Measurements from ENCODE around the gene SMOC1. TPM values are rescaled to one million over a fixed set of nuclear protein-coding genes. Genes with fewer than 3 reads are reported as not detected.

The SMOC1 gene
- total RNA-seq, 1 donor from 2014 or later, result not detected

- Mint-ChIP-seq H3K4me1 (no peaks in the 10 kb centered on the region), H3K4me3 (no peak overlapping the region)
- intact Hi-C loops (cut with micrococcal nuclease), result no loop called here
These were observed 25.4 kb upstream of the SMOC1 start for GRCh38 chr14:69853774-69854173.

DNA sequence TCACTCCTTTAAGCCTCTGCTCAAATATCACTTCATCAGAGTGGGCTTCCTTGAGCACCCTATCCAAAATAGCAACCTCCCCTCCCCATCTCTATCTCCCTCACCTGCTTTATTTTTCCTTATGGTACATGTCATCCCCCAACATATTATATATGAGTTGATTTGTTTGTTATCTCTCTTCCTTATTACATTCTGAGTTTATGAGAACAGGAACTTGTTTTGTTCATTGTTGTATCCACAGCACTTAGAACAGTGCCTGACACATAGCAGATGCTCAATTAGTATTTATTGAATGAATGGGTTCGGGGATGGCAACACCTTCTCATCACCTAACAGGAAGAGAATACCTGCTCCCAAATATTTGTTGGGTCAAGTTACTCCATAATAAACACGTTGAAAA, 24.6 kb upstream of the SMOC1 start:
- Mint-ChIP-seq H3K4me3 (no peak overlapping the region), H3K9me3 (no peaks in the 10 kb centered on the region), H3K36me3 (ENCODE audit: low read depth) (no peaks in the 10 kb centered on the region), H3K27me3 (peaks cover 11% of the 10 kb centered on the region), H3K4me1 (no peaks in the 10 kb centered on the region), H3K27ac (no peak overlapping the region)
- DNase-seq, result no peak
- intact Hi-C loops (cut with micrococcal nuclease), result no loop called here

More at GRCh38 chr14:69853774-69854173, 25.4 kb upstream of the SMOC1 start:
- Mint-ChIP-seq H3K9me3 (no peaks in the 10 kb centered on the region), H3K27me3 (peaks cover 12% of the 10 kb centered on the region), H3K27ac (no peak overlapping the region), H3K36me3 (ENCODE audit: low read depth) (no peaks in the 10 kb centered on the region)
- no peak for DNase-seq

DNA sequence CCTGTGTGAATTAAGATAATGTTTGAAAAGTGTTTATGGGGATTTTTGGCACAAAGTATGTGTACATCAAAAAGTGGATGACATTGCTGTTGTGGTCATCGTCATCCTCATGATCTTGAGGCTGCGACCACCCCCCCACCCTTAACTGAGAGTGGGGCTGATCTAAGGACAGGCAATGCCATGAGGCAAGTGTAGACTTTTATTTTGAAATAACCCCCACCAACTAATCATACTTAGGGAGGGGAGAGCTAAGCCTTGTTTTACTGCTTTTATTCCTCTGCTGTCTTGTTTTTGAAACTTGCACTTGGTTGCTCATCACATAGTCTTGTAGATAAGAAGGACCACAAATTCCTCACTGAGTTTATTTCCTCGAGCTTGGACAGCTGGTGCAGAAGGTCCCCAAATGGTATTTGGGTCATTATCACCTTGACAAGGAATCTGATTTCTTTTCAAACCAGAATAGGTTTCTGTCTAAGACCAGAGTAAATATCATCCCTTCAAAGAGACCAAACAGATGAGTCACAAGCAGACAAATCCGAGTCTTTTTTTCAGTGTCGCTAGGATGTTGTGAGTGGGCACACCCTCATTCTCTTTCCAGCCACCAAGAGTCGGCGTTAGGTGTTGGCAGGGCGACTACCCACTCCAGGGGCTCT, 23.9 kb upstream of the SMOC1 start:
- H3K4me3 Mint-ChIP-seq, result no peak overlapping the region
- no peaks in the 10 kb centered on the region for H3K4me1 Mint-ChIP-seq
- H3K27me3 Mint-ChIP-seq, result peaks cover 9% of the 10 kb centered on the region
- intact Hi-C loops (cut with micrococcal nuclease), result no loop called here
- DNase-seq, result no peak
- no peak overlapping the region for H3K27ac Mint-ChIP-seq
- no peaks in the 10 kb centered on the region for H3K36me3 Mint-ChIP-seq (ENCODE audit: low read depth)
- H3K9me3 Mint-ChIP-seq, result no peaks in the 10 kb centered on the region

DNA sequence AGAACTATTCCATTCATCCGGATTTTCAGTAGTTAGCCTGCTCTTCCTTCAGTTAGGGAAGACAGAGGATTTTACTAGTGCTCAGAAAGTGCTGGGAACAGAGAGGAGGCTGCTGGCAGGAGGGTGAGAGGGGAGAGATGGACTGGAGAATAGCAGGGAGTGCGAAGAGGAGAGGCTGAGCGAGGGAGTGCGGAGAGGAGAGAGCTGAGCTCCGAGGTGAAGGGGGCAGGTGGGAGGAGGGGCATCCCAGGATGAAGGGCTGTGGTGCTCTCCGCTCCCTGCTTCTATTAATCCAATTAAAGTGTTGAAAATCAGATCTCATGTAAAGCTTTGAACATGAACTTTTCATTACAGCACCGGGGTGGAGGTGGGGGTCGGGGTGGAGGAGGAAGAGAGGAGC, 20.4 kb upstream of the SMOC1 start:
- H3K27me3 Mint-ChIP-seq, result peaks cover 11% of the 10 kb centered on the region
- no peaks in the 10 kb centered on the region for H3K9me3 Mint-ChIP-seq
- H3K36me3 Mint-ChIP-seq (ENCODE audit: low read depth), result no peaks in the 10 kb centered on the region
- H3K27ac Mint-ChIP-seq, result no peak overlapping the region
- intact Hi-C loops (cut with micrococcal nuclease), result no loop called here
- H3K4me3 Mint-ChIP-seq, result no peak overlapping the region
- no peaks in the 10 kb centered on the region for H3K4me1 Mint-ChIP-seq
- no peak for DNase-seq

- H3K4me1 Mint-ChIP-seq, result no peaks in the 10 kb centered on the region
- H3K27me3 Mint-ChIP-seq, result peaks cover 11% of the 10 kb centered on the region
- no peaks in the 10 kb centered on the region for H3K36me3 Mint-ChIP-seq (ENCODE audit: low read depth)
- no peak for DNase-seq
- H3K27ac Mint-ChIP-seq, result no peak overlapping the region
- no peak overlapping the region for H3K4me3 Mint-ChIP-seq
- peaks cover 5% of the 10 kb centered on the region for H3K9me3 Mint-ChIP-seq
- intact Hi-C loops (cut with micrococcal nuclease), result no loop called here
These were observed 19.6 kb upstream of the SMOC1 start for GRCh38 chr14:69859591-69859990.

DNA sequence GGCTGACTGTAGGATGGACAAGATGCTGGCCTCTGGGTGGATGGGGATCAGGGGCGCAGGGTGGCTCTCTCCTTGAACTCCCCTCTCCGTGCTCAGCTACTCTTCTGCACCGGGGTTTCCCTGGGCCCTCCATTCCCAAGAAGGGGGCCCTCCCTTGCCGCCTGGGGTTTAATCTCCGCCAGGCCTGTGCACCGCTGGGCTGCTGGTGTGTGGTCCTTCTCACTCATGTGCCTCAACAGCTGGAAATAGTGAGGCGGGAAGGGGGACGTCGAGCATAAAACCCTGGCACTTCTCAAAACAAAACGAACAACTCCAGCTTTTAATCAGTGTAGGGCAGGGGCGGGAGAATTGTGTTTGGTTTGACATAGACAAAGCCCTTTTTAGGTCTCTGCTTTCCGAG, 19.0 kb upstream of the SMOC1 start:
- H3K36me3 Mint-ChIP-seq (ENCODE audit: low read depth), result no peaks in the 10 kb centered on the region
- H3K4me1 Mint-ChIP-seq, result no peaks in the 10 kb centered on the region
- no peak for DNase-seq
- peaks cover 7% of the 10 kb centered on the region for H3K9me3 Mint-ChIP-seq
- intact Hi-C loops (cut with micrococcal nuclease), result no loop called here
- no peak overlapping the region for H3K27ac Mint-ChIP-seq
- no peak overlapping the region for H3K4me3 Mint-ChIP-seq
- H3K27me3 Mint-ChIP-seq, result peaks cover 11% of the 10 kb centered on the region

DNA sequence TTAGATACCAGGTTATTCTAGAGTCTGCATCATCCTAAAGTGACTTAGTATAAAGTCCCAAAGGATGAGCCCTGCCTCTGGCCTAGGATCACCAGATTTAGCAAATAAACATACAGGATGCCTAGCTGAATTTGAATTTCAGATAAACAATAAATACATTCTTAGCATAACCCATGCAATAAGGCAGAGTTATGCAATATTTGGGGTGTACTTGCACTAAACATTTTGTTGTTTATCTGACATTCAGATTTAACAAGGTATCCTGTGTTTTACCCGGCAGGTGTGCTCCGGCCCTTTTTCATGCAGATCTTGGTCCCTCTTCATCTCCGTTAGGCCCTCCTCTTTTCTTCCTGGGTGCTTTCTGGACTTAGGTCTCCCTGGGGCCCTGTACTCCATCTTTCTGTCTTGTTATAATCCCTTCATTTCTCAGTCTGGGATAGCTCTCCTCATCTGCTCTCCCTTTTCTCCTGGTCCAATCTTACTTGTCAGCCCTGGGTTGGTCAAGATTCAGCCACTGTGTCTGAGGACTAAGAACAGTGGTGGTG, 18.1 kb upstream of the SMOC1 start:
- peaks cover 9% of the 10 kb centered on the region for H3K27me3 Mint-ChIP-seq
- no peak for DNase-seq
- intact Hi-C loops (cut with micrococcal nuclease), result no loop called here
- H3K4me3 Mint-ChIP-seq, result no peak overlapping the region
- H3K4me1 Mint-ChIP-seq, result no peaks in the 10 kb centered on the region
- H3K9me3 Mint-ChIP-seq, result peaks cover 7% of the 10 kb centered on the region
- H3K27ac Mint-ChIP-seq, result no peak overlapping the region
- no peaks in the 10 kb centered on the region for H3K36me3 Mint-ChIP-seq (ENCODE audit: low read depth)

GRCh38 chr14:69863083-69863482, 16.1 kb upstream of the SMOC1 start:
- no peak for DNase-seq
- Mint-ChIP-seq H3K36me3 (ENCODE audit: low read depth) (no peaks in the 10 kb centered on the region), H3K27me3 (peaks cover 8% of the 10 kb centered on the region), H3K4me1 (no peaks in the 10 kb centered on the region), H3K27ac (no peak overlapping the region), H3K9me3 (peaks cover 7% of the 10 kb centered on the region), H3K4me3 (no peak overlapping the region)
- intact Hi-C loops (cut with micrococcal nuclease), result no loop called here

DNA sequence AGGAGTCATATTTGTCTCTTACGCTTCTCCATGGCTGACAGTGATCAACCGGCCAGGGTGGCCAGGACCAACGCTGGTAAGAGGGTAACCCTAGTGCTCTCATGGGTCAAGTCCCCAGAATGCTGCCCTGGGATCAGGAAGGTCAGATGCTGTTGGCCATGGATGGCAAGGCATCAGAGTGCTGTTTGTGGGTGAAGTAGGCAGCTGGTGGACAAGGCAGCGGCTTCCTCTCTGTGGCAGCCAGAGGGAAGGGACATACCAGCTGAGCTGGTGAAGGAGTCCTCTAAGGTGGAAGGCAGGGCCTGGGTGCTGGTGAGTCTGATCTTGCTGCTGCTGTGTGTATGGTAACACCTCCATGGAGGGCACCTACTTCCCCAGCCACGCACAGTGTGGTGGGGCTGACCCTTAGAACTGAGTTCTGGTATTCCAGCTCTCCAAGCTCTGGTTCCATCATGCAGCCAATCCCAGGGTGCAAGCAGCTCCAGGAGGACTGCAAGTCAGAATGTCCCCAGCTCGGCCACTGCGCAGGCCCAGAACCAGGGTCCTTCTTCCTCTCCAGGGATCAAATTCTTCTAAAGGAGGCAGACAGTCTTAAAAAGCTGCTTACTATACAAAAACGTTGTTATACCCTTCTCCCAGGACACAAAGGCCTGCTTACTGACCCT, 13.4 kb upstream of the SMOC1 start:
- intact Hi-C loops (cut with micrococcal nuclease), result no loop called here
- no peaks in the 10 kb centered on the region for H3K36me3 Mint-ChIP-seq (ENCODE audit: low read depth)
- H3K4me3 Mint-ChIP-seq, result no peak overlapping the region
- no peaks in the 10 kb centered on the region for H3K4me1 Mint-ChIP-seq
- H3K27ac Mint-ChIP-seq, result no peak overlapping the region
- no peak for DNase-seq
- H3K27me3 Mint-ChIP-seq, result peaks cover 11% of the 10 kb centered on the region
- peaks cover 7% of the 10 kb centered on the region for H3K9me3 Mint-ChIP-seq

DNA sequence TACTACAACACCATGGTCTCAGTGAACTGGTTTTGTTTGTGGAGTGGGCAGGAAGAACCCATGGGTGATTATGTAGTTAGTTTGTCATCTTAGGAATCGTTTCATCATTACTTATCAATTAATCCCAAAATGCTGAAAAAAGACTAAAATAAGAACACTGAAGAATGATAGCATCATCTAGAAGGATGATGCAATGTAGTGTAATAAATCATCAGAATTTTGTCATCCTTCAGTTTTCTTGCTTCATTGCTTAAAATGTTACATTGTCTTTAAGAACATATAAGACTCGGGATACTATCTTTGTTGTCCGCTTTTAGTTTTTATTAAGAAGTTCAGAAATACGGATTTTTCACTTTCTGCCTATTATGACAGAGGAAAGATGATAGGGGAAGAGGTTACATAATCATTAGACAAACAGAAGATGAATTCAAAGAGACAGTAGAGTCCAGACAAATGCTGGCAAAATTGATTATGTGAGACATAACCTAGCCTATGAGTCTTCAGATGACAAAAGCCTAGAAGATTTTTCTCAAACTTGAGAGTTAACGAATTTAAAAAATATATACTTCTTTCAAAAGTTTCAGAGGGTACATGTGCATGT, 10.8 kb upstream of the SMOC1 start:
- intact Hi-C loops (cut with micrococcal nuclease), result no loop called here
- Mint-ChIP-seq H3K27me3 (peaks cover 10% of the 10 kb centered on the region), H3K4me3 (no peak overlapping the region), H3K36me3 (ENCODE audit: low read depth) (no peaks in the 10 kb centered on the region), H3K4me1 (no peaks in the 10 kb centered on the region), H3K9me3 (peaks cover 7% of the 10 kb centered on the region), H3K27ac (no peak overlapping the region)
- no peak for DNase-seq

DNA sequence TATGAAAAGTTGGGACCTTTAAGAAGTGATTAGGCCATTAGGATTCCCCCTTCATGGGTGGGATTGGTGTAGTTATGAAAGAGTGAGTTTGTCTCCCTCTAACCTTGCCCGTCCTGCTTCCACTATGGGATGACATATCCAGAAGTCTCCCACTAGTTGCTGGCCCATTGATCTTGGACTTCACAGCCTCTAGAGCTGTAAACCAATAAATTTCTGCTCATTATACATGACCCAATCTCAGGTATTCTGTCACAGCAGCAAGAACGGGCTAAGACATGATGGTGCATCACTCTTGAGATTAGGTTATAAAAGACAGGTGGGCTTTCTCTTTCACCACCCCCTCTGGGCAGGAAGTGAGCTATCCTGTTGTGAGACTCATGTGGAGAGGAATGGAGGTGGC, 8.6 kb upstream of the SMOC1 start:
- H3K9me3 Mint-ChIP-seq, result no peaks in the 10 kb centered on the region
- no peaks in the 10 kb centered on the region for H3K36me3 Mint-ChIP-seq (ENCODE audit: low read depth)
- no peak overlapping the region for H3K27ac Mint-ChIP-seq
- no peaks in the 10 kb centered on the region for H3K4me1 Mint-ChIP-seq
- DNase-seq, result no peak
- intact Hi-C loops (cut with micrococcal nuclease), result no loop called here
- H3K27me3 Mint-ChIP-seq, result peaks cover 14% of the 10 kb centered on the region
- no peak overlapping the region for H3K4me3 Mint-ChIP-seq

- no peak for DNase-seq
- Mint-ChIP-seq H3K36me3 (ENCODE audit: low read depth) (no peaks in the 10 kb centered on the region), H3K9me3 (no peaks in the 10 kb centered on the region), H3K4me1 (no peaks in the 10 kb centered on the region), H3K27ac (no peak overlapping the region), H3K27me3 (peaks cover 26% of the 10 kb centered on the region), H3K4me3 (no peak overlapping the region)
- intact Hi-C loops (cut with micrococcal nuclease), result no loop called here
These were observed 5.1 kb upstream of the SMOC1 start for GRCh38 chr14:69873877-69874780.

- no peaks in the 10 kb centered on the region for H3K36me3 Mint-ChIP-seq (ENCODE audit: low read depth)
- H3K9me3 Mint-ChIP-seq, result no peaks in the 10 kb centered on the region
- H3K4me3 Mint-ChIP-seq, result no peak overlapping the region
- intact Hi-C loops (cut with micrococcal nuclease), result loop anchor here (5.0 kb wide), 1 partner anchor 151 kb away; no protein-coding TSS in a partner anchor
- no peaks in the 10 kb centered on the region for H3K4me1 Mint-ChIP-seq
- H3K27me3 Mint-ChIP-seq, result peaks cover 42% of the 10 kb centered on the region
- H3K27ac Mint-ChIP-seq, result no peak overlapping the region
- no peak for DNase-seq
These were observed 2.9 kb upstream of the SMOC1 start for GRCh38 chr14:69876221-69876847.
